WTC11 (cell line): ENCODE data around the gene TAOK3. TPM values are rescaled to one million over a fixed set of nuclear protein-coding genes. Genes with fewer than 3 reads are reported as not detected.
A peak's percentile ranks its signal among the peaks of the same experiment; 100 is the strongest.

Experiments
- ATAC-seq: fragments of 200-7000 bp; cut with Tn5 transposase; 2 replicates; pipeline ENCODE4 v1.10.0; 2021; ENCODE audit warnings: mild to moderate bottlenecking, moderate library complexity
- CTCF ChIA-PET: fragments of 300-600 bp; sonication (Branson Sonifier 250); formaldehyde crosslinking; loops from one replicate; lab custom pipeline; 2021; ENCODE audit warnings: antibody characterized with exemption; lab: Charles Lee
- POLR2A ChIA-PET: fragments of 350-600 bp; sonication (Branson Sonifier 250); formaldehyde crosslinking; loops from one replicate; lab custom pipeline; 2021; ENCODE audit warnings: antibody characterized with exemption; lab: Charles Lee
- DNase-seq: peaks from one replicate; pipeline ENCODE4 v3.0.0; 2021; ENCODE audit warnings: low spot score
- H3K27ac Mint-ChIP-seq: 2 replicates; pipeline ENCODE4 v1.8.0; 2021; ENCODE audit warnings: mixed read lengths
- H3K27me3 Mint-ChIP-seq: 2 replicates; pipeline ENCODE4 v1.8.0; 2021; ENCODE audit warnings: low read depth, mild to moderate bottlenecking, moderate library complexity, mixed read lengths
- H3K36me3 Mint-ChIP-seq: 2 replicates; pipeline ENCODE4 v1.8.0; 2021; ENCODE audit warnings: mixed read lengths
- H3K4me1 Mint-ChIP-seq: 2 replicates; pipeline ENCODE4 v1.8.0; 2022; ENCODE audit warnings: mixed read lengths
- H3K4me3 Mint-ChIP-seq: 2 replicates; pipeline ENCODE4 v1.8.0; 2021; ENCODE audit warnings: mild to moderate bottlenecking, moderate library complexity, mixed read lengths
- H3K9me3 Mint-ChIP-seq: 2 replicates; pipeline ENCODE4 v1.8.0; 2021; ENCODE audit warnings: mixed read lengths
- FOXJ3 ChIP-seq: sonication (generic); formaldehyde crosslinking; IDR thresholded peaks from 2 replicates; pipeline ENCODE4 v1.9.0; 2021; ENCODE audit warnings: missing genetic modification reagents, mild to moderate bottlenecking, borderline replicate concordance
- FOXK1 ChIP-seq: sonication (generic); formaldehyde crosslinking; IDR thresholded peaks from 2 replicates; pipeline ENCODE4 v1.8.0; 2022; ENCODE audit warnings: mild to moderate bottlenecking, moderate library complexity, missing genetic modification reagents
- GTF2I ChIP-seq: fragments of 250-450 bp; sonication (Bioruptor Pico); conservative IDR thresholded peaks from 2 replicates; pipeline ENCODE4 v1.4.0; 2021; ENCODE audit warnings: mild to moderate bottlenecking
- KAT7 ChIP-seq: sonication (generic); formaldehyde crosslinking; IDR thresholded peaks from 2 replicates; pipeline ENCODE4 v1.8.1; 2023; ENCODE audit warnings: missing genetic modification reagents, mild to moderate bottlenecking, borderline replicate concordance
- ZNF396 ChIP-seq: fragments of 250-450 bp; sonication (Bioruptor Pico); IDR thresholded peaks from 2 replicates; pipeline ENCODE4 v1.8.0; 2021; ENCODE audit warnings: mild to moderate bottlenecking, moderate library complexity, borderline replicate concordance
- ZNF423 ChIP-seq: fragments of 250-450 bp; sonication (Bioruptor Pico); IDR thresholded peaks from 2 replicates; pipeline ENCODE4 v2.1.2; 2022; ENCODE audit warnings: mild to moderate bottlenecking, moderate library complexity
- total RNA-seq: library from RNA; stranded (reverse); gene quantifications from 3 replicates; pipeline ENCODE4 v1.2.3, GENCODE V29; 2021
- TF ChIP-seq, protein P1 (sequence below): fragments of 250-450 bp; sonication (Bioruptor Pico); IDR thresholded peaks from 2 replicates; pipeline ENCODE4 v1.9.0; 2021; ENCODE audit warnings: mild to moderate bottlenecking, borderline replicate concordance
- TF ChIP-seq, protein P2 (sequence below): sonication (generic); formaldehyde crosslinking; IDR thresholded peaks from 2 replicates; pipeline ENCODE4 v1.8.0; 2022; ENCODE audit warnings: missing genetic modification reagents
- TF ChIP-seq, protein P3 (sequence below): fragments of 200-600 bp; IDR thresholded peaks from 2 replicates; pipeline ENCODE4 v1.8.0; 2022; ENCODE audit warnings: antibody characterized with exemption
- TF ChIP-seq, protein P4 (sequence below): sonication (generic); formaldehyde crosslinking; IDR thresholded peaks from 2 replicates; pipeline ENCODE4 v1.8.1; 2023; ENCODE audit warnings: mild to moderate bottlenecking, missing genetic modification reagents, moderate library complexity

The TAOK3 gene
- total RNA-seq, 1 experiment from 2014 or later, result 13.0 TPM

DNA sequence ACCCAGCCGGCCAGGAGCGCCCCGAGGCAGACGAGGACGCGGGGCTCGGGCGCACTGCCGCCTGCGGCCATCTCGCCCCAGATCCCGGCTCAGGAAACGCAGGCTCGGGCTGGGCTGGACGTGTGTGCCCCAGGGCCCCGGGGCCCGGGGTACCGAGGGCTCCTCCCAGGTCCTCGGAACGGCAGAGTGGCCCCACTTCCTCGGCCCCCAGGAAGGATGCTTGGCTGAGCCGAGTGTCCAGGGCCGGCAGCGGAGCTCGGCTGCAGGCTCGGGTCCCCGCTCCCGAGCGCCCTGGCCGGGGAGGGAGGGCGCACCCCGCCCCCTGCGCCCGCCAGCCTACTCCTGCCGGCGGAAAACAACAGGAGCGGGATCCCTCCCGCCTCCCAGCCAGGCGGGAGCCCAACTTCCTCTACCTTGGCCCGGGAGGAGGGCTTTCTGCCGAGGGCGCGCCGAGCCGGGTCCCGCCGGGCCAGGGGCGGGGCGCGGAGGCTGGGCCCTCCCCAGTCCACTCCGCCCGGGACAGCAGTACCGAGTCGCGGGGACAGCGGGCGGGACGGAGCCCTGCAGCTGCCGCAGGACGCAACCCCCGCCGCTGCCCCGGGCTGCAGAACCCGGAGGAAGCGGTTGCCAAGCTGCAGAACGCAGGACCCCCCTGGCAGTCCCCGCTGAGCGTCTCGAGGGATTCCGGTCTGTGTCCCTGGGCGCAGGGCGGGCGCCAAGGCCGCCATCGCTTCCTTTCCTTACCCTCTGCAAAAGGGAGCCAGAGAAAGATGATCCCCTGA lies 268.9 kb downstream of the TAOK3 start, which contains the start of gene VSIG10 (continued):
- TF ChIP-seq ZNF423 (CRISPR knock-in tag) (peak; percentile 82), KAT7 (CRISPR knock-in tag) (no peak), FOXJ3 (CRISPR knock-in tag) (no peak), GTF2I (CRISPR knock-in tag) (no peak), FOXK1 (CRISPR knock-in tag) (peak; percentile 69)
- TF ChIP-seq, protein P1, sequence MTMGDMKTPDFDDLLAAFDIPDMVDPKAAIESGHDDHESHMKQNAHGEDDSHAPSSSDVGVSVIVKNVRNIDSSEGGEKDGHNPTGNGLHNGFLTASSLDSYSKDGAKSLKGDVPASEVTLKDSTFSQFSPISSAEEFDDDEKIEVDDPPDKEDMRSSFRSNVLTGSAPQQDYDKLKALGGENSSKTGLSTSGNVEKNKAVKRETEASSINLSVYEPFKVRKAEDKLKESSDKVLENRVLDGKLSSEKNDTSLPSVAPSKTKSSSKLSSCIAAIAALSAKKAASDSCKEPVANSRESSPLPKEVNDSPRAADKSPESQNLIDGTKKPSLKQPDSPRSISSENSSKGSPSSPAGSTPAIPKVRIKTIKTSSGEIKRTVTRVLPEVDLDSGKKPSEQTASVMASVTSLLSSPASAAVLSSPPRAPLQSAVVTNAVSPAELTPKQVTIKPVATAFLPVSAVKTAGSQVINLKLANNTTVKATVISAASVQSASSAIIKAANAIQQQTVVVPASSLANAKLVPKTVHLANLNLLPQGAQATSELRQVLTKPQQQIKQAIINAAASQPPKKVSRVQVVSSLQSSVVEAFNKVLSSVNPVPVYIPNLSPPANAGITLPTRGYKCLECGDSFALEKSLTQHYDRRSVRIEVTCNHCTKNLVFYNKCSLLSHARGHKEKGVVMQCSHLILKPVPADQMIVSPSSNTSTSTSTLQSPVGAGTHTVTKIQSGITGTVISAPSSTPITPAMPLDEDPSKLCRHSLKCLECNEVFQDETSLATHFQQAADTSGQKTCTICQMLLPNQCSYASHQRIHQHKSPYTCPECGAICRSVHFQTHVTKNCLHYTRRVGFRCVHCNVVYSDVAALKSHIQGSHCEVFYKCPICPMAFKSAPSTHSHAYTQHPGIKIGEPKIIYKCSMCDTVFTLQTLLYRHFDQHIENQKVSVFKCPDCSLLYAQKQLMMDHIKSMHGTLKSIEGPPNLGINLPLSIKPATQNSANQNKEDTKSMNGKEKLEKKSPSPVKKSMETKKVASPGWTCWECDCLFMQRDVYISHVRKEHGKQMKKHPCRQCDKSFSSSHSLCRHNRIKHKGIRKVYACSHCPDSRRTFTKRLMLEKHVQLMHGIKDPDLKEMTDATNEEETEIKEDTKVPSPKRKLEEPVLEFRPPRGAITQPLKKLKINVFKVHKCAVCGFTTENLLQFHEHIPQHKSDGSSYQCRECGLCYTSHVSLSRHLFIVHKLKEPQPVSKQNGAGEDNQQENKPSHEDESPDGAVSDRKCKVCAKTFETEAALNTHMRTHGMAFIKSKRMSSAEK, result no peak
- TF ChIP-seq, protein P2, sequence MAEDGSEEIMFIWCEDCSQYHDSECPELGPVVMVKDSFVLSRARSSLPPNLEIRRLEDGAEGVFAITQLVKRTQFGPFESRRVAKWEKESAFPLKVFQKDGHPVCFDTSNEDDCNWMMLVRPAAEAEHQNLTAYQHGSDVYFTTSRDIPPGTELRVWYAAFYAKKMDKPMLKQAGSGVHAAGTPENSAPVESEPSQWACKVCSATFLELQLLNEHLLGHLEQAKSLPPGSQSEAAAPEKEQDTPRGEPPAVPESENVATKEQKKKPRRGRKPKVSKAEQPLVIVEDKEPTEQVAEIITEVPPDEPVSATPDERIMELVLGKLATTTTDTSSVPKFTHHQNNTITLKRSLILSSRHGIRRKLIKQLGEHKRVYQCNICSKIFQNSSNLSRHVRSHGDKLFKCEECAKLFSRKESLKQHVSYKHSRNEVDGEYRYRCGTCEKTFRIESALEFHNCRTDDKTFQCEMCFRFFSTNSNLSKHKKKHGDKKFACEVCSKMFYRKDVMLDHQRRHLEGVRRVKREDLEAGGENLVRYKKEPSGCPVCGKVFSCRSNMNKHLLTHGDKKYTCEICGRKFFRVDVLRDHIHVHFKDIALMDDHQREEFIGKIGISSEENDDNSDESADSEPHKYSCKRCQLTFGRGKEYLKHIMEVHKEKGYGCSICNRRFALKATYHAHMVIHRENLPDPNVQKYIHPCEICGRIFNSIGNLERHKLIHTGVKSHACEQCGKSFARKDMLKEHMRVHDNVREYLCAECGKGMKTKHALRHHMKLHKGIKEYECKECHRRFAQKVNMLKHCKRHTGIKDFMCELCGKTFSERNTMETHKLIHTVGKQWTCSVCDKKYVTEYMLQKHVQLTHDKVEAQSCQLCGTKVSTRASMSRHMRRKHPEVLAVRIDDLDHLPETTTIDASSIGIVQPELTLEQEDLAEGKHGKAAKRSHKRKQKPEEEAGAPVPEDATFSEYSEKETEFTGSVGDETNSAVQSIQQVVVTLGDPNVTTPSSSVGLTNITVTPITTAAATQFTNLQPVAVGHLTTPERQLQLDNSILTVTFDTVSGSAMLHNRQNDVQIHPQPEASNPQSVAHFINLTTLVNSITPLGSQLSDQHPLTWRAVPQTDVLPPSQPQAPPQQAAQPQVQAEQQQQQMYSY (CRISPR knock-in tag), result no peak; the same call in 1 of the 2 replicates
- TF ChIP-seq, protein P3, sequence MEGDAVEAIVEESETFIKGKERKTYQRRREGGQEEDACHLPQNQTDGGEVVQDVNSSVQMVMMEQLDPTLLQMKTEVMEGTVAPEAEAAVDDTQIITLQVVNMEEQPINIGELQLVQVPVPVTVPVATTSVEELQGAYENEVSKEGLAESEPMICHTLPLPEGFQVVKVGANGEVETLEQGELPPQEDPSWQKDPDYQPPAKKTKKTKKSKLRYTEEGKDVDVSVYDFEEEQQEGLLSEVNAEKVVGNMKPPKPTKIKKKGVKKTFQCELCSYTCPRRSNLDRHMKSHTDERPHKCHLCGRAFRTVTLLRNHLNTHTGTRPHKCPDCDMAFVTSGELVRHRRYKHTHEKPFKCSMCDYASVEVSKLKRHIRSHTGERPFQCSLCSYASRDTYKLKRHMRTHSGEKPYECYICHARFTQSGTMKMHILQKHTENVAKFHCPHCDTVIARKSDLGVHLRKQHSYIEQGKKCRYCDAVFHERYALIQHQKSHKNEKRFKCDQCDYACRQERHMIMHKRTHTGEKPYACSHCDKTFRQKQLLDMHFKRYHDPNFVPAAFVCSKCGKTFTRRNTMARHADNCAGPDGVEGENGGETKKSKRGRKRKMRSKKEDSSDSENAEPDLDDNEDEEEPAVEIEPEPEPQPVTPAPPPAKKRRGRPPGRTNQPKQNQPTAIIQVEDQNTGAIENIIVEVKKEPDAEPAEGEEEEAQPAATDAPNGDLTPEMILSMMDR, result no peak

DNA sequence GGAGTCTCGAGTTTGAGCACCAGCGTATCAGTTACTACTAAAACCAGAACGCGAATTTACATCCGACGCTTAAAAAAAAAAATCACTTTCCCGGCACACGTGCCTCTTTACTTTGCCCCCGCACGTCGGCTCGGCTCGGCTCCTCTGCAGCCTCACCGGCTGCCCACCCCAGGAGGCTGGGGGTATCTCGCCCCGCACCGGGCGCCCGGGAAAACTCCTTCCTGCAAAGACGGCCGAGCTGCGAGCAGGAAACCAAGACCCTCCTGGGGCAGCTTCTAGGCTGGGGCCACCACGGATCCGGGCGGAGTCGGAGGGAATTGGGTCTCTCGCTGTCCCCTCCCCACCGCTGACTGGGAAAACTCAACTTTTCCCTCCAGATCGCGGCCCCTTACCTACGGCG lies 269.5 kb downstream of the TAOK3 start:
- peak overlapping the region; percentile 95 for H3K4me3 Mint-ChIP-seq
- no peak for DNase-seq
- H3K27me3 Mint-ChIP-seq, result no peaks in the 10 kb centered on the region
- TF ChIP-seq ZNF396 (CRISPR knock-in tag), result no peak
- TF ChIP-seq, protein P4, sequence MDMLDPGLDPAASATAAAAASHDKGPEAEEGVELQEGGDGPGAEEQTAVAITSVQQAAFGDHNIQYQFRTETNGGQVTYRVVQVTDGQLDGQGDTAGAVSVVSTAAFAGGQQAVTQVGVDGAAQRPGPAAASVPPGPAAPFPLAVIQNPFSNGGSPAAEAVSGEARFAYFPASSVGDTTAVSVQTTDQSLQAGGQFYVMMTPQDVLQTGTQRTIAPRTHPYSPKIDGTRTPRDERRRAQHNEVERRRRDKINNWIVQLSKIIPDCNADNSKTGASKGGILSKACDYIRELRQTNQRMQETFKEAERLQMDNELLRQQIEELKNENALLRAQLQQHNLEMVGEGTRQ (CRISPR knock-in tag), result 0 out of 2 replicates have a peak, but pooled peaks have one; percentile 9
- TF ChIP-seq, all 79 proteins: peak for 1
- no peaks in the 10 kb centered on the region for H3K9me3 Mint-ChIP-seq
- ATAC-seq, result no peak; the same call in 1 of the 2 replicates
- peaks cover 12% of the 10 kb centered on the region for H3K36me3 Mint-ChIP-seq
- H3K27ac Mint-ChIP-seq, result peak overlapping the region; percentile 94
- ChIA-PET CTCF (interaction anchor here (1.8 to 3.8 kb wide), 3 partner anchors 17 to 273 kb away, joined by 7 to 16 read pairs (median 11); partner anchors contain the start of gene SUDS3), POLR2A (interaction anchor here (1.2 to 2.2 kb wide), 5 partner anchors 13 to 41 kb away, joined by 5 to 12 read pairs (median 7); partner anchors contain the start of genes PEBP1 and WSB2)
- peaks cover 43% of the 10 kb centered on the region for H3K4me1 Mint-ChIP-seq
